PC-3 (cell line): ENCODE data around the gene TMEM129. TPM values are rescaled to one million over a fixed set of nuclear protein-coding genes. Genes with fewer than 3 reads are reported as not detected.

ENCODE experiments used
- ATAC-seq: fragments of 200-7000 bp; cut with Tn5 transposase; 2 replicates; pipeline ENCODE4 v1.9.1; 2020; ENCODE audit warnings: mild to moderate bottlenecking, moderate library complexity
- BruUV-seq: library from RNA; stranded (reverse); fragments of 400-500 nt; replicated peaks from 2 replicates; lab custom pipeline; 2021; lab: Mats Ljungman, UMichigan
- CTCF ChIA-PET: fragments of 300-600 bp; sonication (Branson Sonifier 250); formaldehyde crosslinking; loops from one replicate; lab custom pipeline; 2022; ENCODE audit warnings: antibody characterized with exemption; lab: Charles Lee
- POLR2A ChIA-PET: fragments of 300-600 bp; sonication (Branson Sonifier 250); formaldehyde crosslinking; loops from one replicate; lab custom pipeline; 2022; ENCODE audit warnings: antibody characterized with exemption; ENCODE audit not compliant: unreplicated experiment; lab: Charles Lee
- DNase-seq: peaks from one replicate; pipeline ENCODE4 v3.0.0-alpha.2; 2015
- H2AFZ ChIP-seq: fragments of 300-600 bp; sonication (generic); 2 replicates; pipeline ENCODE4 v1.6.0; 2016; ENCODE audit warnings: antibody characterized with exemption, low read length
- H3F3A ChIP-seq: fragments of 300-600 bp; sonication (generic); one replicate; pipeline ENCODE4 v1.6.0; 2017; ENCODE audit warnings: antibody characterized with exemption, low read length, control low read depth, mild to moderate bottlenecking; ENCODE audit not compliant: unreplicated experiment
- H3K27ac ChIP-seq: fragments of 300-600 bp; sonication (generic); 2 replicates; pipeline ENCODE4 v1.5.1; 2016; ENCODE audit warnings: mild to moderate bottlenecking, low read length
- H3K27me3 ChIP-seq: fragments of 300-600 bp; sonication (generic); 2 replicates; pipeline ENCODE4 v1.6.1; 2016; ENCODE audit warnings: low read length, mixed read lengths
- H3K36me3 ChIP-seq: fragments of 300-600 bp; sonication (generic); 2 replicates; pipeline ENCODE4 v1.6.1; 2016; ENCODE audit warnings: low read depth, mixed run types, low read length, mixed read lengths
- H3K4me1 ChIP-seq: fragments of 300-600 bp; sonication (generic); 2 replicates; pipeline ENCODE4 v1.5.1; 2016; ENCODE audit warnings: low read length; ENCODE audit not compliant: insufficient read depth
- H3K4me2 ChIP-seq: fragments of 300-600 bp; sonication (generic); 2 replicates; pipeline ENCODE4 v1.6.0; 2016; ENCODE audit warnings: low read length
- H3K4me3 ChIP-seq: fragments of 300-600 bp; sonication (generic); 2 replicates; pipeline ENCODE4 v1.5.1; 2016; ENCODE audit warnings: mild to moderate bottlenecking, low read length, mixed read lengths
- H3K79me2 ChIP-seq: fragments of 300-600 bp; sonication (generic); 2 replicates; pipeline ENCODE4 v1.6.1; 2017; ENCODE audit warnings: low read length, mixed read lengths
- H3K9ac ChIP-seq: fragments of 300-600 bp; sonication (generic); 2 replicates; pipeline ENCODE4 v1.6.0; 2016; ENCODE audit warnings: mild to moderate bottlenecking, low read length
- H3K9me2 ChIP-seq: fragments of 300-600 bp; sonication (generic); replicated peaks from 2 replicates; pipeline ENCODE4 v1.6.1; 2016; ENCODE audit warnings: mixed run types, low read length, mixed read lengths
- H3K9me3 ChIP-seq: fragments of 300-600 bp; sonication (generic); 2 replicates; pipeline ENCODE4 v1.6.1; 2016; ENCODE audit warnings: low read length, mixed read lengths
- H4K20me1 ChIP-seq: fragments of 300-600 bp; sonication (generic); 2 replicates; pipeline ENCODE4 v1.6.1; 2016; ENCODE audit warnings: low read length, mixed read lengths
- EZH2 ChIP-seq: fragments of 300-600 bp; sonication (generic); IDR thresholded peaks from one replicate; pipeline ENCODE4 v1.6.1; 2017; ENCODE audit warnings: antibody characterized with exemption, mild to moderate bottlenecking, low read length; ENCODE audit not compliant: unreplicated experiment
- EZH2phosphoT487 ChIP-seq: fragments of 300-600 bp; sonication (generic); IDR thresholded peaks from 2 replicates; pipeline ENCODE4 v1.6.1; 2018; ENCODE audit warnings: mild to moderate bottlenecking, antibody characterized with exemption, low read length, borderline replicate concordance
- intact Hi-C: fragments of 100-400 bp; cut with micrococcal nuclease; formaldehyde crosslinking; loops from 2 replicates; pipeline ENCODE4 v1.9.0; 2023
- total RNA-seq: library from RNA; depleted of rRNA; stranded (reverse); fragments of >200 nt; gene quantifications from 2 replicates; pipeline ENCODE4 v1.2.3, GENCODE V29; 2014
- TF ChIP-seq, protein P1 (sequence below): fragments of 300-600 bp; sonication (generic); conservative IDR thresholded peaks from 2 replicates; pipeline ENCODE4 v1.5.1; 2017; ENCODE audit warnings: antibody characterized with exemption, low read depth, mild to moderate bottlenecking, low read length

TMEM129 gene
- total RNA-seq, 1 experiment from 2014 or later = 28.6 TPM

- H3K27me3 ChIP-seq = no peaks in the 10 kb centered on the region
- TF ChIP-seq, protein P1, sequence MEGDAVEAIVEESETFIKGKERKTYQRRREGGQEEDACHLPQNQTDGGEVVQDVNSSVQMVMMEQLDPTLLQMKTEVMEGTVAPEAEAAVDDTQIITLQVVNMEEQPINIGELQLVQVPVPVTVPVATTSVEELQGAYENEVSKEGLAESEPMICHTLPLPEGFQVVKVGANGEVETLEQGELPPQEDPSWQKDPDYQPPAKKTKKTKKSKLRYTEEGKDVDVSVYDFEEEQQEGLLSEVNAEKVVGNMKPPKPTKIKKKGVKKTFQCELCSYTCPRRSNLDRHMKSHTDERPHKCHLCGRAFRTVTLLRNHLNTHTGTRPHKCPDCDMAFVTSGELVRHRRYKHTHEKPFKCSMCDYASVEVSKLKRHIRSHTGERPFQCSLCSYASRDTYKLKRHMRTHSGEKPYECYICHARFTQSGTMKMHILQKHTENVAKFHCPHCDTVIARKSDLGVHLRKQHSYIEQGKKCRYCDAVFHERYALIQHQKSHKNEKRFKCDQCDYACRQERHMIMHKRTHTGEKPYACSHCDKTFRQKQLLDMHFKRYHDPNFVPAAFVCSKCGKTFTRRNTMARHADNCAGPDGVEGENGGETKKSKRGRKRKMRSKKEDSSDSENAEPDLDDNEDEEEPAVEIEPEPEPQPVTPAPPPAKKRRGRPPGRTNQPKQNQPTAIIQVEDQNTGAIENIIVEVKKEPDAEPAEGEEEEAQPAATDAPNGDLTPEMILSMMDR = no peak
- TF ChIP-seq EZH2 (no peak), EZH2phosphoT487 (no peak)
- intact Hi-C loops = no loop called here
- DNase-seq = no peak
- ATAC-seq = no peak
- ChIA-PET CTCF (no interaction called here), POLR2A (no interaction called here)
- H3K4me2 ChIP-seq = no peak overlapping the region
- H3K36me3 ChIP-seq = no peaks in the 10 kb centered on the region
- no peaks in the 10 kb centered on the region for H3F3A ChIP-seq
- H3K9ac ChIP-seq = no peak overlapping the region
- H4K20me1 ChIP-seq = no peaks in the 10 kb centered on the region
- no peak overlapping the region for H3K4me3 ChIP-seq
- BruUV-seq = no TSS peak
- no peaks in the 10 kb centered on the region for H3K9me3 ChIP-seq
- no peaks in the 10 kb centered on the region for H3K9me2 ChIP-seq
- H3K79me2 ChIP-seq = no peaks in the 10 kb centered on the region
- no peaks in the 10 kb centered on the region for H3K4me1 ChIP-seq
- no peak overlapping the region for H2AFZ ChIP-seq
- no peak overlapping the region for H3K27ac ChIP-seq
Observed at GRCh38 chr4:1759818-1760223, 38.7 kb upstream of the TMEM129 start.

GRCh38 chr4:1759170-1759817, 38.2 kb upstream of the TMEM129 start:
- no peak overlapping the region for H3K27ac ChIP-seq
- H3K4me3 ChIP-seq = no peak overlapping the region
- TF ChIP-seq EZH2 = no peak
- H3K4me1 ChIP-seq = no peaks in the 10 kb centered on the region
- DNase-seq = no peak
- H3K9ac ChIP-seq = no peak overlapping the region
- H3K4me2 ChIP-seq = no peak overlapping the region
- ATAC-seq = no peak
- H3K79me2 ChIP-seq = no peaks in the 10 kb centered on the region
- ChIA-PET POLR2A (no interaction called here), CTCF (no interaction called here)
- no peaks in the 10 kb centered on the region for H3K9me3 ChIP-seq
- no peaks in the 10 kb centered on the region for H4K20me1 ChIP-seq
- H3K9me2 ChIP-seq = no peaks in the 10 kb centered on the region
- H3K36me3 ChIP-seq = no peaks in the 10 kb centered on the region
- intact Hi-C loops = no loop called here
- no peak overlapping the region for H2AFZ ChIP-seq
- BruUV-seq = no TSS peak
- H3K27me3 ChIP-seq = no peaks in the 10 kb centered on the region
- H3F3A ChIP-seq = no peaks in the 10 kb centered on the region

DNA sequence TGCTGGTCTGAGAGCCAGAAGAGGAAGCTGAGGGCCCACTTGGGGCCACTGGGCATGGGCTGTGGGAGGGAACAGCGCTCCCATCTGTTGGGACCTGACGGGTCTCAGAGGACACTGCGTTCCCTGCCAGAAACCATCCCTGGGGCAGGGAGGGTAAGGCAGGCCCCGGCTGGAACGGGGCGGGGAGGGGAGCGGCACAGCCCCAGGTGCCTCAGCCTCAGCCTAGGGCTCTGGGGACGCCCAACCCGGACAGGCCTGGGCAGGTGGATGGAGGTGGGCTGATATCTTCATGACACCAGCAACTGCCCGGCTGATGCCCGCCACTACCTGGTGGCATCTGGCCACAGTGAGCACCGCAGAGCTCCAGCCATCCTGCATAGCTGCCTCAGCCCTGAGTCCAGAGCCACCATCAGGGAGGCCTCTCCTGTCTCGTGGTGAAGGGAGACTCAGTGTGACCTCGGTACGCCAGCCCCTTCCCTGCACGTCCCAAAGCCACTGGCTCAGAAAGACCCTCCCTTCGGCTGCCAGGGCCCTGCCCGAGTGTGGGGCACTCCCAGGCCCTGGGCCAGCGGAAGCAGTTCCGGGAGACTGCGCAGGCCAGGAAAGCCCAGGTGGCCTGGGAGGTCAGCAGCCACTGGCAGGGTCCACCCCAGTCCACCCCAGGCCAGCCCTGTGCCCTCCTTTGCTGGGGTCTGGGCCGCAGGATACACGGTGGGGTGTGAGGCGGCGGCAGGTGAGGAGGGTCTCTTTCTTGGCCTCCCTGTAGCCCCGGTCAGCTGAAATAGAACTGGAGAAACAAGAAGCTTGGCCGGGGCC, 37.4 kb upstream of the TMEM129 start:
- H3K4me2 ChIP-seq = no peak overlapping the region
- TF ChIP-seq, protein P1 = no peak
- no peak for TF ChIP-seq EZH2phosphoT487
- TF ChIP-seq EZH2 = no peak
- H2AFZ ChIP-seq = no peak overlapping the region
- H4K20me1 ChIP-seq = no peaks in the 10 kb centered on the region
- ChIA-PET CTCF (no interaction called here), POLR2A (no interaction called here)
- no peak overlapping the region for H3K9ac ChIP-seq
- H3K9me2 ChIP-seq = no peaks in the 10 kb centered on the region
- ATAC-seq = no peak
- no peaks in the 10 kb centered on the region for H3K4me1 ChIP-seq
- no peaks in the 10 kb centered on the region for H3K27me3 ChIP-seq
- no peaks in the 10 kb centered on the region for H3K36me3 ChIP-seq
- no peaks in the 10 kb centered on the region for H3F3A ChIP-seq
- H3K27ac ChIP-seq = no peak overlapping the region
- H3K4me3 ChIP-seq = no peak overlapping the region
- intact Hi-C loops = no loop called here
- DNase-seq = no peak
- no peaks in the 10 kb centered on the region for H3K9me3 ChIP-seq
- no peaks in the 10 kb centered on the region for H3K79me2 ChIP-seq
- no TSS peak for BruUV-seq
